ENCODE results near the gene REXO4. TPM values are rescaled to one million over a fixed set of nuclear protein-coding genes. Genes with fewer than 3 reads are reported as not detected.
A peak's percentile ranks its signal among the peaks of the same experiment; 100 is the strongest.

The REXO4 gene
- total and polyA plus RNA-seq, 9 of the 15 experiments (the other 6 are each of a cell fraction or from before 2014, with no cell fraction given), result 3.4 to 72.9 (median 31.1) TPM

DNA sequence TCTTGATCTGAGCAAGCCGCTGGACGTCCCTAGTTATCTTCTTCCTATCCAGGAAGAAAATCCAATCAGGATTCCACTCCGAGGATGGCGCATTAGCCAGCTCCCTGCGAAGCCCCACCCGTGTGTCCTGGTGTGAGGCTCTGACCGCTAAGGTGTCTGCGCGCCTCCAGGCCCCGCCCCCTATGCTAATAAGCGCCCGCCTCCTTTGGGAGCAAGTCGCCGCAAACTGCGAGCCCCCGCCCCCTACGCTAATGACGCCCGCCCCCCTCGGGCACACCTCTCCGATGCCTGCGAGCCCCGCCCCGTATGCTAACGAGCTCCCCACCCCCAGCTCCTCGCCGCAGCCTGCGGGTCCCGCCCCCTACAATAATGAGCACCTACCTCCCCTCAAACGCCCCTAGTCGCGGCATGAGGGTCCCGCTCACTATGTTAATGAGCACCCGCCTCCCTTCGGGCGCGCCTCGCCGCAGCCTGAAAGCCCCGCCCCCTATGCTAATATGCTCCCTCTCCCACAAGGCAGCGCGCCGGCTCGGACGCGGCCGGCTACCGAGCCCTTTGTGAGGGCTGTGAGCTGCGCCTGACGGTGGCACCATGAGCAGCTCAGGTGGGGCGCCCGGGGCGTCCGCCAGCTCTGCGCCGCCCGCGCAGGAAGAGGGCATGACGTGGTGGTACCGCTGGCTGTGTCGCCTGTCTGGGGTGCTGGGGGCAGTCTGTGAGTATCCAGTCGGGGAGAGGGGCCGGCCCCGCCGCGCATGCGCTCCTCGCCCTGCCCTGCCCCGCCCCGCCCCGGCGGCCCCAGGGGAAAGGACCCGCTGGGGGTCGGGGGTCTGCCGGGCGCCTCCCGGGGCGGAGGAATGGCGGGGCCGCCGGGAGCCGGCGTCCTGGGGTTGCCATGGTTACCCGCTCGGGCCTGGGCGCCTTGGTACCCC is 41.9 kb upstream of the REXO4 start, which contains the start of gene CACFD1 (continued):
- TF ChIP-seq, protein P1, sequence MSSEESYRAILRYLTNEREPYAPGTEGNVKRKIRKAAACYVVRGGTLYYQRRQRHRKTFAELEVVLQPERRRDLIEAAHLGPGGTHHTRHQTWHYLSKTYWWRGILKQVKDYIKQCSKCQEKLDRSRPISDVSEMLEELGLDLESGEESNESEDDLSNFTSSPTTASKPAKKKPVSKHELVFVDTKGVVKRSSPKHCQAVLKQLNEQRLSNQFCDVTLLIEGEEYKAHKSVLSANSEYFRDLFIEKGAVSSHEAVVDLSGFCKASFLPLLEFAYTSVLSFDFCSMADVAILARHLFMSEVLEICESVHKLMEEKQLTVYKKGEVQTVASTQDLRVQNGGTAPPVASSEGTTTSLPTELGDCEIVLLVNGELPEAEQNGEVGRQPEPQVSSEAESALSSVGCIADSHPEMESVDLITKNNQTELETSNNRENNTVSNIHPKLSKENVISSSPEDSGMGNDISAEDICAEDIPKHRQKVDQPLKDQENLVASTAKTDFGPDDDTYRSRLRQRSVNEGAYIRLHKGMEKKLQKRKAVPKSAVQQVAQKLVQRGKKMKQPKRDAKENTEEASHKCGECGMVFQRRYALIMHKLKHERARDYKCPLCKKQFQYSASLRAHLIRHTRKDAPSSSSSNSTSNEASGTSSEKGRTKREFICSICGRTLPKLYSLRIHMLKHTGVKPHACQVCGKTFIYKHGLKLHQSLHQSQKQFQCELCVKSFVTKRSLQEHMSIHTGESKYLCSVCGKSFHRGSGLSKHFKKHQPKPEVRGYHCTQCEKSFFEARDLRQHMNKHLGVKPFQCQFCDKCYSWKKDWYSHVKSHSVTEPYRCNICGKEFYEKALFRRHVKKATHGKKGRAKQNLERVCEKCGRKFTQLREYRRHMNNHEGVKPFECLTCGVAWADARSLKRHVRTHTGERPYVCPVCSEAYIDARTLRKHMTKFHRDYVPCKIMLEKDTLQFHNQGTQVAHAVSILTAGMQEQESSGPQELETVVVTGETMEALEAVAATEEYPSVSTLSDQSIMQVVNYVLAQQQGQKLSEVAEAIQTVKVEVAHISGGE (CRISPR knock-in tag; IDR thresholded peaks at IDR 0.05), result no peak; a peak in 1 of 6 replicates
- peak in 1 of 2 experiments; percentile 76; a peak in 2 of 4 replicates for TF ChIP-seq MAZ (CRISPR knock-in tag; conservative IDR thresholded peaks at IDR 0.05 in 1 of 2, IDR thresholded peaks at IDR 0.05 in 1 of 2)
- TF ChIP-seq SMAD4 (CRISPR knock-in tag; conservative IDR thresholded peaks at IDR 0.05), result peak; percentile 50; the same call in 1 of the 2 replicates
- TF ChIP-seq, protein P2, sequence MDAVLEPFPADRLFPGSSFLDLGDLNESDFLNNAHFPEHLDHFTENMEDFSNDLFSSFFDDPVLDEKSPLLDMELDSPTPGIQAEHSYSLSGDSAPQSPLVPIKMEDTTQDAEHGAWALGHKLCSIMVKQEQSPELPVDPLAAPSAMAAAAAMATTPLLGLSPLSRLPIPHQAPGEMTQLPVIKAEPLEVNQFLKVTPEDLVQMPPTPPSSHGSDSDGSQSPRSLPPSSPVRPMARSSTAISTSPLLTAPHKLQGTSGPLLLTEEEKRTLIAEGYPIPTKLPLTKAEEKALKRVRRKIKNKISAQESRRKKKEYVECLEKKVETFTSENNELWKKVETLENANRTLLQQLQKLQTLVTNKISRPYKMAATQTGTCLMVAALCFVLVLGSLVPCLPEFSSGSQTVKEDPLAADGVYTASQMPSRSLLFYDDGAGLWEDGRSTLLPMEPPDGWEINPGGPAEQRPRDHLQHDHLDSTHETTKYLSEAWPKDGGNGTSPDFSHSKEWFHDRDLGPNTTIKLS (IDR thresholded peaks at IDR 0.05; ENCODE audit: borderline replicate concordance, low read depth), result no peak
- TF ChIP-seq ZNF217 (CRISPR knock-in tag; IDR thresholded peaks at IDR 0.05), result no peak
- TF ChIP-seq COPS2 (conservative IDR thresholded peaks at IDR 0.05), result no peak
- TF ChIP-seq ZFX (CRISPR knock-in tag; IDR thresholded peaks at IDR 0.05), result peak; percentile 37
- no peak for TF ChIP-seq TAF1 (IDR thresholded peaks at IDR 0.05; ENCODE audit: control insufficient read depth, extremely low read depth, insufficient read depth, low read length, severe bottlenecking)
- no peak for TF ChIP-seq ETV6 (IDR thresholded peaks at IDR 0.05; ENCODE audit: borderline replicate concordance in 1 of 2, low read depth in 2 of 2, low read length in 1 of 2)
- TF ChIP-seq ETV6 (CRISPR knock-in tag; IDR thresholded peaks at IDR 0.05; ENCODE audit: borderline replicate concordance), result no peak
- no peak for TF ChIP-seq ZNF41 (CRISPR knock-in tag; conservative IDR thresholded peaks at IDR 0.05)
- no peak for TF ChIP-seq NUFIP1 (IDR thresholded peaks at IDR 0.05; ENCODE audit: partially characterized antibody)
- TF ChIP-seq ZNF551 (CRISPR knock-in tag; IDR thresholded peaks at IDR 0.05), result no peak
- no peak for TF ChIP-seq ZNF77 (CRISPR knock-in tag; IDR thresholded peaks at IDR 0.05)
- TF ChIP-seq CTBP1 (IDR thresholded peaks at IDR 0.05; ENCODE audit: borderline replicate concordance), result peak; percentile 6; the same call in 1 of the 2 replicates
- TF ChIP-seq, protein P3, sequence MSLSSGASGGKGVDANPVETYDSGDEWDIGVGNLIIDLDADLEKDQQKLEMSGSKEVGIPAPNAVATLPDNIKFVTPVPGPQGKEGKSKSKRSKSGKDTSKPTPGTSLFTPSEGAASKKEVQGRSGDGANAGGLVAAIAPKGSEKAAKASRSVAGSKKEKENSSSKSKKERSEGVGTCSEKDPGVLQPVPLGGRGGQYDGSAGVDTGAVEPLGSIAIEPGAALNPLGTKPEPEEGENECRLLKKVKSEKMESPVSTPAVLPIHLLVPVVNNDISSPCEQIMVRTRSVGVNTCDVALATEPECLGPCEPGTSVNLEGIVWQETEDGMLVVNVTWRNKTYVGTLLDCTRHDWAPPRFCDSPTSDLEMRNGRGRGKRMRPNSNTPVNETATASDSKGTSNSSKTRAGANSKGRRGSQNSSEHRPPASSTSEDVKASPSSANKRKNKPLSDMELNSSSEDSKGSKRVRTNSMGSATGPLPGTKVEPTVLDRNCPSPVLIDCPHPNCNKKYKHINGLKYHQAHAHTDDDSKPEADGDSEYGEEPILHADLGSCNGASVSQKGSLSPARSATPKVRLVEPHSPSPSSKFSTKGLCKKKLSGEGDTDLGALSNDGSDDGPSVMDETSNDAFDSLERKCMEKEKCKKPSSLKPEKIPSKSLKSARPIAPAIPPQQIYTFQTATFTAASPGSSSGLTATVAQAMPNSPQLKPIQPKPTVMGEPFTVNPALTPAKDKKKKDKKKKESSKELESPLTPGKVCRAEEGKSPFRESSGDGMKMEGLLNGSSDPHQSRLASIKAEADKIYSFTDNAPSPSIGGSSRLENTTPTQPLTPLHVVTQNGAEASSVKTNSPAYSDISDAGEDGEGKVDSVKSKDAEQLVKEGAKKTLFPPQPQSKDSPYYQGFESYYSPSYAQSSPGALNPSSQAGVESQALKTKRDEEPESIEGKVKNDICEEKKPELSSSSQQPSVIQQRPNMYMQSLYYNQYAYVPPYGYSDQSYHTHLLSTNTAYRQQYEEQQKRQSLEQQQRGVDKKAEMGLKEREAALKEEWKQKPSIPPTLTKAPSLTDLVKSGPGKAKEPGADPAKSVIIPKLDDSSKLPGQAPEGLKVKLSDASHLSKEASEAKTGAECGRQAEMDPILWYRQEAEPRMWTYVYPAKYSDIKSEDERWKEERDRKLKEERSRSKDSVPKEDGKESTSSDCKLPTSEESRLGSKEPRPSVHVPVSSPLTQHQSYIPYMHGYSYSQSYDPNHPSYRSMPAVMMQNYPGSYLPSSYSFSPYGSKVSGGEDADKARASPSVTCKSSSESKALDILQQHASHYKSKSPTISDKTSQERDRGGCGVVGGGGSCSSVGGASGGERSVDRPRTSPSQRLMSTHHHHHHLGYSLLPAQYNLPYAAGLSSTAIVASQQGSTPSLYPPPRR (CRISPR knock-in tag; IDR thresholded peaks at IDR 0.05; ENCODE audit: borderline replicate concordance), result no peak
